CD4-positive, alpha-beta T cell (primary cell): Measurements from ENCODE around the gene TNS4. TPM values are rescaled to one million over a fixed set of nuclear protein-coding genes. Genes with fewer than 3 reads are reported as not detected.

Source experiments
- ATAC-seq: fragments of 200-7000 bp; cut with Tn5 transposase; one replicate; pipeline ENCODE4 v1.10.0; 2022; ENCODE audit warnings: mild to moderate bottlenecking; ENCODE audit not compliant: poor library complexity
- CTCF ChIA-PET: fragments of 350-600 bp; sonication (Branson Sonifier 250); formaldehyde crosslinking; loops from one replicate; lab custom pipeline; 2021; ENCODE audit warnings: antibody characterized with exemption, inconsistent platforms; lab: Charles Lee
- POLR2A ChIA-PET: fragments of 350-600 bp; sonication (Branson Sonifier 250); formaldehyde crosslinking; loops from one replicate; lab custom pipeline; 2021; ENCODE audit warnings: antibody characterized with exemption, inconsistent platforms; lab: Charles Lee
- DNase-seq, 14 experiments: peaks; one replicate each; pipeline ENCODE4 v3.0.0-alpha.2; 2013 to 2020; ENCODE audit warnings: mixed read lengths in 2 of 14
- H3K27ac ChIP-seq, 2 donors: one replicate each; pipeline versions ENCODE4 v1.5.1 to v1.7.0; 2013; ENCODE audit warnings: low read length in 2 of 2, low read depth in 1 of 2, mild to moderate bottlenecking in 1 of 2
- H3K27me3 ChIP-seq, 2 experiments: 1 replicate in 1 of 2; 2 replicates in 1 of 2; pipeline versions ENCODE4 v1.6.1 to v1.7.0; 2013; ENCODE audit warnings: low read length in 2 of 2, control low read depth in 1 of 2, mild to moderate bottlenecking in 1 of 2, moderate library complexity in 1 of 2; ENCODE audit not compliant: insufficient read depth in 2 of 2, control insufficient read depth in 1 of 2
- H3K36me3 ChIP-seq: one replicate; pipeline ENCODE4 v1.6.1; 2013; ENCODE audit warnings: low read length, control low read depth; ENCODE audit not compliant: insufficient read depth
- H3K4me1 ChIP-seq: one replicate; pipeline ENCODE4 v1.6.1; 2013; ENCODE audit warnings: low read length, control low read depth; ENCODE audit not compliant: insufficient read depth
- H3K4me3 ChIP-seq: one replicate; pipeline ENCODE4 v1.5.1; 2013; ENCODE audit warnings: mild to moderate bottlenecking, low read length, moderate library complexity
- H3K9me3 ChIP-seq, 2 experiments: 1 replicate in 1 of 2; 2 replicates in 1 of 2; pipeline versions ENCODE4 v1.6.1 to v1.7.0; 2013; ENCODE audit warnings: low read length in 2 of 2, mild to moderate bottlenecking in 2 of 2, control low read depth in 1 of 2, moderate library complexity in 1 of 2; ENCODE audit not compliant: control insufficient read depth in 1 of 2, insufficient read depth in 1 of 2
- H3K27ac Mint-ChIP-seq: one replicate; pipeline ENCODE4 v1.8.0; 2020; ENCODE audit warnings: mixed read lengths
- H3K27me3 Mint-ChIP-seq: one replicate; pipeline ENCODE4 v1.8.0; 2021; ENCODE audit warnings: mixed read lengths
- H3K36me3 Mint-ChIP-seq: one replicate; pipeline ENCODE4 v1.8.0; 2021; ENCODE audit warnings: low read depth, mixed read lengths
- H3K4me1 Mint-ChIP-seq: one replicate; pipeline ENCODE4 v1.8.0; 2021; ENCODE audit warnings: low read depth, mixed read lengths
- H3K4me3 Mint-ChIP-seq: one replicate; pipeline ENCODE4 v1.8.0; 2020; ENCODE audit warnings: mild to moderate bottlenecking, mixed read lengths
- H3K9me3 Mint-ChIP-seq: one replicate; pipeline ENCODE4 v1.8.0; 2020; ENCODE audit warnings: mixed read lengths
- intact Hi-C, 2 experiments: fragments of 100-400 bp; cut with DNase I in 1 of 2; cut with micrococcal nuclease in 1 of 2; formaldehyde crosslinking; loops; one replicate each; pipeline versions ENCODE4 v1.15.1 to v1.9.0; 2023 to 2025; cut with DNase I, micrococcal nuclease
- total RNA-seq, 174 experiments: library from RNA in 2 of 174; stranded (reverse) in 2 of 174; gene quantifications; one replicate each; pipeline ENCODE4 v1.2.3 and lab custom pipeline; 2021 to 2026
- TF ChIP-seq, protein P1 (sequence below): fragments of 200-600 bp; IDR thresholded peaks from one replicate; pipeline ENCODE4 v1.8.0; 2022; ENCODE audit warnings: antibody characterized with exemption, mild to moderate bottlenecking

The TNS4 gene
- total RNA-seq, 2 experiments from 2014 or later: 3.0 to 4.2 TPM

DNA sequence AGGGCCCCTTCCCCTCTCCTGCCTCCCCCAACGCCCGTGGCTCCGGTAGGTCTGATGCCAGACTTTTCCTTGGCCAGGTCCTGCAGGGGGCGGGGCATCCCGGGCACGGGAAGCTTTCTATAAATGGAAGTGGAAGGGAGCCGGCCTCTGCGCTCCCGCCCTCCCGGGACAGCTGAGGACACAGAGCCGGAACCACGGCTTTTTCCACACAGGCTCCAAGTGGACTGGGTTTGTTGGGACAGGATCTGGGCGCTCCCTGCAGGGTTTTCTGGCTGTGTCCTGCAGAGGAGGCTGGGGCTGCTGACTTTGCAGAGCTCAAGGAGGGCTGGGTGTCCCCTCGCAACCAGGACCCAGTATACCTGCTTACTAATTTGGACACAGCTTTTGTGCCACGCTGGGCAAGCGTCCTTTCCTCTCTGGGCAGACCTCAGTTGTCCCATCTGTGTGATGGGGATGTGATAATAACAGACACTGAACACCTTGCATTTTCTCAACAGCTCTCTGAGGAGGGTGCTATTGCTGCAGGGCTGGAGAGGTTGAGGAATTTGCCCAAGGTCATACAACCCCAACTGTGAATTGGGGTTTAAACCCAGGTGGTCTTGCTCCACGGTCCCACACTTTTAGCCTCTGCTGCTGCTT is 1.8 kb downstream of the TNS4 start:
- H3K4me3 Mint-ChIP-seq: no peak overlapping the region
- no peaks in the 10 kb centered on the region for H3K27me3 Mint-ChIP-seq
- DNase-seq: no peak
- ChIA-PET POLR2A (interaction anchor here (0.9 to 1.4 kb wide), 2 partner anchors 8 to 20 kb away, joined by 3 read pairs; no protein-coding TSS in a partner anchor), CTCF (no interaction called here)
- TF ChIP-seq, protein P1, sequence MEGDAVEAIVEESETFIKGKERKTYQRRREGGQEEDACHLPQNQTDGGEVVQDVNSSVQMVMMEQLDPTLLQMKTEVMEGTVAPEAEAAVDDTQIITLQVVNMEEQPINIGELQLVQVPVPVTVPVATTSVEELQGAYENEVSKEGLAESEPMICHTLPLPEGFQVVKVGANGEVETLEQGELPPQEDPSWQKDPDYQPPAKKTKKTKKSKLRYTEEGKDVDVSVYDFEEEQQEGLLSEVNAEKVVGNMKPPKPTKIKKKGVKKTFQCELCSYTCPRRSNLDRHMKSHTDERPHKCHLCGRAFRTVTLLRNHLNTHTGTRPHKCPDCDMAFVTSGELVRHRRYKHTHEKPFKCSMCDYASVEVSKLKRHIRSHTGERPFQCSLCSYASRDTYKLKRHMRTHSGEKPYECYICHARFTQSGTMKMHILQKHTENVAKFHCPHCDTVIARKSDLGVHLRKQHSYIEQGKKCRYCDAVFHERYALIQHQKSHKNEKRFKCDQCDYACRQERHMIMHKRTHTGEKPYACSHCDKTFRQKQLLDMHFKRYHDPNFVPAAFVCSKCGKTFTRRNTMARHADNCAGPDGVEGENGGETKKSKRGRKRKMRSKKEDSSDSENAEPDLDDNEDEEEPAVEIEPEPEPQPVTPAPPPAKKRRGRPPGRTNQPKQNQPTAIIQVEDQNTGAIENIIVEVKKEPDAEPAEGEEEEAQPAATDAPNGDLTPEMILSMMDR: no peak
- no peak for ATAC-seq
- H3K27ac ChIP-seq: no peak overlapping the region
- no peaks in the 10 kb centered on the region for H3K4me1 ChIP-seq
- H3K36me3 ChIP-seq: no peaks in the 10 kb centered on the region
- no peaks in the 10 kb centered on the region for H3K9me3 ChIP-seq
- no peaks in the 10 kb centered on the region for H3K4me1 Mint-ChIP-seq
- intact Hi-C loops: no loop called here
- no peak overlapping the region for H3K27ac Mint-ChIP-seq
- no peaks in the 10 kb centered on the region for H3K27me3 ChIP-seq
- H3K4me3 ChIP-seq: no peak overlapping the region
- H3K9me3 Mint-ChIP-seq: no peaks in the 10 kb centered on the region
- H3K36me3 Mint-ChIP-seq: no peaks in the 10 kb centered on the region

DNA sequence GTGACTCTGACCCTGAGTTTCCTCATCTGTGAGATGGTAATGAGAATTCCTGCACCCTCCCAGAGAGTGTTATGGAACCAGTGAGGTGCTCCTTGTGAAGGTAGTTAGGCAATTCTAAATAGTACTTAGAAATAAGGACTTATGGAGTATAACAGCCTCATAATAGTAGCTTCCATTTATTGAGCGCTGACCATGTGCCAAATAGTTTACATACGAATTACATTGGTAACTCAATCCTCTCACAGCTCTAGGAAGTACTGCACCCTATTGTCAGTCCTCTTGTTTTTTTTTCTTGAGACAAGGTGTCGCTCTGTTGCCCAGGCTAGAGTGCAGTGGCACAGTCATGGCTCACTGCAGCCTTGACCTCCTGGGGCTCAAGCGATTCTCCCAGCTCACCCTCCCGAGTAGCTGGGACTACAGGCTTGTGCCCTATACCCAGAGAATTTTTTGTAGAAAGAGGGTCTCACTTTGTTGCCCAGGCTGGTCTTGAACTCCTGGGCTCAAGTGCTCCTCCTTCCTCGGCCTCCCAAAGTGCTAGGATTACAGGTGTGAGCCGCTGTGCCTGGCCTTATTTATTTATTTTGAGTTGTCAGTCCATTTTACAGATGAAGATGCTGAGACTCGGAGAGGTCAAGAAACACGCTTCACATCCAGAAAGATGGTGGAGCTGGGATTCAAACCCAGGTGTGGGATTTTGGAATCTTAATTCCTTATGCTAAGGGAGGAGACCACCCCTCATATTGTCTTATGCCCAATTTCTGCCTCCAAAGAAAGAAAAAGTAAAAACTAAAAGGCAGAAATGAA is 2.9 kb downstream of the TNS4 start:
- no peak overlapping the region for H3K27ac Mint-ChIP-seq
- H3K9me3 Mint-ChIP-seq: no peaks in the 10 kb centered on the region
- intact Hi-C loops: no loop called here
- no peaks in the 10 kb centered on the region for H3K4me1 ChIP-seq
- POLR2A ChIA-PET: interaction anchor here (0.8 to 1.4 kb wide), 4 partner anchors 18 to 49 kb away, joined by 3 to 4 read pairs (median 4); no protein-coding TSS in a partner anchor
- no peak overlapping the region for H3K27ac ChIP-seq
- H3K4me1 Mint-ChIP-seq: no peaks in the 10 kb centered on the region
- CTCF ChIA-PET: no interaction called here
- no peaks in the 10 kb centered on the region for H3K27me3 Mint-ChIP-seq
- no peak for ATAC-seq
- no peak overlapping the region for H3K4me3 ChIP-seq
- no peaks in the 10 kb centered on the region for H3K27me3 ChIP-seq
- no peak overlapping the region for H3K4me3 Mint-ChIP-seq
- no peaks in the 10 kb centered on the region for H3K36me3 Mint-ChIP-seq
- DNase-seq: no peak
- TF ChIP-seq, protein P1: no peak
- no peaks in the 10 kb centered on the region for H3K9me3 ChIP-seq
- H3K36me3 ChIP-seq: no peaks in the 10 kb centered on the region

- ChIA-PET CTCF (no interaction called here), POLR2A (interaction anchor here (0.8 to 1.1 kb wide), 3 partner anchors 17 to 49 kb away, joined by 3 to 4 read pairs (median 4); no protein-coding TSS in a partner anchor)
- Histone ChIP-seq H3K4me3 (no peak overlapping the region), H3K27ac (no peak overlapping the region), H3K36me3 (no peaks in the 10 kb centered on the region), H3K9me3 (no peaks in the 10 kb centered on the region), H3K27me3 (no peaks in the 10 kb centered on the region), H3K4me1 (no peaks in the 10 kb centered on the region)
- intact Hi-C loops: no loop called here
- Mint-ChIP-seq H3K4me3 (no peak overlapping the region), H3K27ac (no peak overlapping the region), H3K36me3 (no peaks in the 10 kb centered on the region), H3K27me3 (no peaks in the 10 kb centered on the region), H3K9me3 (no peaks in the 10 kb centered on the region), H3K4me1 (no peaks in the 10 kb centered on the region)
- ATAC-seq (no peak), DNase-seq (no peak)
- TF ChIP-seq, protein P1: no peak
These were observed 3.7 kb downstream of the TNS4 start for GRCh38 chr17:40497695-40498094.
